WERI-Rb-1 (cell line): ENCODE data around the gene AHRR.
A peak's percentile ranks its signal among the peaks of the same experiment; 100 is the strongest.

Experiments
- DNase-seq: peaks from one replicate; pipeline ENCODE4 v3.0.0-alpha.2; 2020
- H3K27ac ChIP-seq: fragments of 250-450 bp; sonication (Bioruptor Pico); 2 replicates; pipeline ENCODE4 v1.5.1; 2020; ENCODE audit warnings: mild to moderate bottlenecking, moderate library complexity
- H3K27me3 ChIP-seq: fragments of 250-450 bp; sonication (Bioruptor Pico); 2 replicates; pipeline ENCODE4 v1.5.1; 2021; ENCODE audit warnings: mild to moderate bottlenecking, low read depth, moderate library complexity; ENCODE audit not compliant: insufficient read depth, severe bottlenecking
- H3K36me3 ChIP-seq: fragments of 250-450 bp; sonication (Bioruptor Pico); 2 replicates; pipeline ENCODE4 v1.5.1; 2020; ENCODE audit warnings: mild to moderate bottlenecking, moderate library complexity
- H3K4me3 ChIP-seq: 2 replicates; pipeline ENCODE4 v1.5.1; 2011; ENCODE audit warnings: low read depth, mild to moderate bottlenecking, control low read depth, low read length
- H3K9me3 ChIP-seq: fragments of 250-450 bp; sonication (Bioruptor Pico); 2 replicates; pipeline ENCODE4 v1.5.1; 2021; ENCODE audit warnings: mild to moderate bottlenecking, moderate library complexity; ENCODE audit not compliant: severe bottlenecking
- TF ChIP-seq, protein P1 (sequence below): IDR thresholded peaks from 2 replicates; pipeline ENCODE4 v1.5.1; 2011; ENCODE audit warnings: low read depth, mild to moderate bottlenecking, control low read depth, inconsistent platforms, low read length

AHRR gene

DNA sequence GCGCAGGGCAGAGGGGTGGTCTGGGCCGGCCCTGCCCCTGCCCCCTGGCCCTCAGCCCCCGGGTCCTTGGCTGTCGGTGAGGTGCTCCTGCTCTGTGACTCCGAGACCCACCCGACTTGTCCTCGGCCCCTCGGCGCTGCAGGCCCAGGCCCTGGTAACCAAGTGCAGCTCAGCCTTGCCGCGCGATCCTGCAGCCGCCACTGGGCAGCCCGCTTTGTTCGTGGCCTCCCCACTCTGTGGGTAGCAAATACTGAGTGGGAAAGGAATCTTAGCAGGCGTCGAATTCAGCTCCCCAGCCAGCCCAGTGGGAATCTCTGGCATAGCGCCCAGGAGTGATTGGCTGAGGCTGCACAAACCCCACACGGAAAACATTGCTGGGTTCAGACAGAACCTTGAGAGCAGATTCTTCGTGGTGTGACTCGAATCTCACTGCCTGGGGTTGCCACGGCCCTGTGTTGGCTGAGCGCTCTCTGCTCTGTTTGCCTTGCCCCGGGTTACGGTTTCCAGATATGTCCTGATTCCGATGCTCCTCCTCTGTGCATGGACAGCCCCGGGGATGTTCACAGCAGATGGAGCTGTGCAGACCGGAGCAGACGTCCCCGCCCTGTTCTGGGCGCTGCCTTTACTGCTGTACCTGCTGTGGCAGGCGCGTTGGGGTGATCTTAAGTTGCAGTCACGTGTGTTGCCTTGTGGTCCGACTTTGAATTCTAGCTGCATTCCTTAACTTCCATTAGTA is 108.1 kb downstream of the AHRR start:
- Histone ChIP-seq H3K9me3 (no peaks in the 10 kb centered on the region), H3K27ac (no peak overlapping the region), H3K36me3 (no peaks in the 10 kb centered on the region), H3K27me3 (no peaks in the 10 kb centered on the region), H3K4me3 (no peak overlapping the region)
- TF ChIP-seq, protein P1, sequence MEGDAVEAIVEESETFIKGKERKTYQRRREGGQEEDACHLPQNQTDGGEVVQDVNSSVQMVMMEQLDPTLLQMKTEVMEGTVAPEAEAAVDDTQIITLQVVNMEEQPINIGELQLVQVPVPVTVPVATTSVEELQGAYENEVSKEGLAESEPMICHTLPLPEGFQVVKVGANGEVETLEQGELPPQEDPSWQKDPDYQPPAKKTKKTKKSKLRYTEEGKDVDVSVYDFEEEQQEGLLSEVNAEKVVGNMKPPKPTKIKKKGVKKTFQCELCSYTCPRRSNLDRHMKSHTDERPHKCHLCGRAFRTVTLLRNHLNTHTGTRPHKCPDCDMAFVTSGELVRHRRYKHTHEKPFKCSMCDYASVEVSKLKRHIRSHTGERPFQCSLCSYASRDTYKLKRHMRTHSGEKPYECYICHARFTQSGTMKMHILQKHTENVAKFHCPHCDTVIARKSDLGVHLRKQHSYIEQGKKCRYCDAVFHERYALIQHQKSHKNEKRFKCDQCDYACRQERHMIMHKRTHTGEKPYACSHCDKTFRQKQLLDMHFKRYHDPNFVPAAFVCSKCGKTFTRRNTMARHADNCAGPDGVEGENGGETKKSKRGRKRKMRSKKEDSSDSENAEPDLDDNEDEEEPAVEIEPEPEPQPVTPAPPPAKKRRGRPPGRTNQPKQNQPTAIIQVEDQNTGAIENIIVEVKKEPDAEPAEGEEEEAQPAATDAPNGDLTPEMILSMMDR = no peak
- DNase-seq = peak; percentile 15

DNA sequence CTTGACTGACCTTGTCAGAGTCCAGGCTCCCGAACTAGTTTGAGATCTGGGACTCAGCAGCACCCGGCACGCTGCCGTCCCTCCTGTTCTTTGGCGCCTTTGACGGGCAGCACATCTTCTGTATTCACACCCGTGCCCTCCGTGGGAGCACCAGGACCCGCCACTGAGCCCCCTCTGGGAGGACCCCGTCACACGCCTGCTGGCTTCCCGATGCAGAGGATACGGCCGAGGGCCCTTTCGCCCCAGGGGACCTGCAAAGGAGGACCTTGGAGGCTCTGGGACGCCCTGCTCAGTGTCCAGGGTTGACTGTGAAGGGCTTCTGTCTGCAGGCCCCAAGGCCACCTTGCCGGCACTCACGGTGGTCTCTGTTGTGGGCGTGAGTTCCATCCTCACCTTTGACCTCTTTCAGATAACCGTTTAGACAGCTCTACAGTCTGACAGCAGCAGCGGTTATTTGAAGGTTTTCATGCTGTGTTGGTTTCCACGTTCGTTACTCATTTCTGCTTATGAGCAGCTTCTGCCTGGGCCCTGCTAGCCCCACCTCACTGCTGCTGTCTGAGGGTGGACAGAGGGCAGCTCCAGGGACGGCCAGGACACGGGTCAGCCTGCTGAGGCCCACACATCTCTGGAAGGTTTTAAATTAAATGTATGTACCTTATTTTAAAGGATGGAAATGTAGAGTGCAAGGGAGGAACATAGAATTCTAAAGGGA is 108.9 kb downstream of the AHRR start:
- Histone ChIP-seq H3K4me3 (no peak overlapping the region), H3K9me3 (no peaks in the 10 kb centered on the region), H3K36me3 (no peaks in the 10 kb centered on the region), H3K27me3 (no peaks in the 10 kb centered on the region), H3K27ac (no peak overlapping the region)
- TF ChIP-seq, protein P1 = no peak
- peak; percentile 5 for DNase-seq

DNA sequence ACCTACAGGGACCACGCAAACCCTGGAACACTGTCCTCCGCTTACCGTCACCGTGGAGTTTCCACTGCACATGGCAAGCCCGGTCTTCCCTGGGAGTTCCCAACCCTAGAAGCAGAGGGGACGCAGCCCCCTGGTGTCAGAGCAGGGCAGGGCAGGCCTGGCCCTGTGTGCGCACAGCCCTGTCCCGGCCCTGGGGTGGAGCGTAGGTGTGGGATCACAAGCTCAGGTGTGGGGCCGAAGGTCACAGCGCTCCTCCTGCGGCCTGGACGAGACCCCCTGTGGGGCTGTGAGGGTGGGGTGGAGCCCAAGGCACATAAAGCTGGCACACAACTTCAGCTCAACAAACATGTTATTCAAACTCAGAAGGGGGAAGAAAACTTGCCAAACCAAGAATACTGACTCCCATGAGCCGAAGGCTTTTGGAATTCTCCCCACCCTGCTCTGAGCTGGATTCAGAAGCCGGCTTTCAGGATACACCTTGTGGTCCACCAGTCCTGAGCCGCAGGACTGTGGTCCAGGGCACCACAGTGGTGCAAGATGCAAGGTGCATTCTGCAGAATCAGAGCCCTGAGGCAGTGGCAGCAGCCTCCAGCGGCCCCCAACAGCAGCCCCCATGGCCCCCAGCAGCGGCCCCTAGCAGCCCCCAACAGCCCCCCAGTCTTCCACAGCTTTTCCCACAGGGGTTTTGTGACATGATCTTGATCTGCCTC is 109.6 kb downstream of the AHRR start:
- no peak overlapping the region for H3K4me3 ChIP-seq
- H3K27me3 ChIP-seq = no peaks in the 10 kb centered on the region
- TF ChIP-seq, protein P1 = peak; percentile 98
- H3K27ac ChIP-seq = no peak overlapping the region
- H3K36me3 ChIP-seq = no peaks in the 10 kb centered on the region
- no peaks in the 10 kb centered on the region for H3K9me3 ChIP-seq
- DNase-seq = peak; percentile 87

DNA sequence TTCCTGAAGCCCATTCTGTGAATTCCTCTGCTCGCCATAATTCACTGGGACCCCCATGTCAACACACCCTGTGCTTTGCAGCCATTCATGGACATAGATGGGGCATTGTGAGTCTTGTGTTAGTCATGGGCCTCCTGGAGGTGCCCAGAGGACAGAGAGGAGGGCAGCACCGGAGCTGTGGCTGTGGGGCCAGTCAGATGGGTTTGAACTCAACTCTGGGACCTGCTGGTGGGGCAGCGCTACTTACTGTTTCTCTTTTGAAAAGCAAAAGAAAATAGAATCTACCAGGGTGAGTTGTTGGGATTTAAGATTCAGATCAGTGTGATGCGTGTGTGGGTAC is 110.2 kb downstream of the AHRR start:
- no peaks in the 10 kb centered on the region for H3K36me3 ChIP-seq
- H3K4me3 ChIP-seq = no peak overlapping the region
- no peak overlapping the region for H3K27ac ChIP-seq
- no peak for DNase-seq
- TF ChIP-seq, protein P1 = no peak
- no peaks in the 10 kb centered on the region for H3K27me3 ChIP-seq
- H3K9me3 ChIP-seq = no peaks in the 10 kb centered on the region

DNA sequence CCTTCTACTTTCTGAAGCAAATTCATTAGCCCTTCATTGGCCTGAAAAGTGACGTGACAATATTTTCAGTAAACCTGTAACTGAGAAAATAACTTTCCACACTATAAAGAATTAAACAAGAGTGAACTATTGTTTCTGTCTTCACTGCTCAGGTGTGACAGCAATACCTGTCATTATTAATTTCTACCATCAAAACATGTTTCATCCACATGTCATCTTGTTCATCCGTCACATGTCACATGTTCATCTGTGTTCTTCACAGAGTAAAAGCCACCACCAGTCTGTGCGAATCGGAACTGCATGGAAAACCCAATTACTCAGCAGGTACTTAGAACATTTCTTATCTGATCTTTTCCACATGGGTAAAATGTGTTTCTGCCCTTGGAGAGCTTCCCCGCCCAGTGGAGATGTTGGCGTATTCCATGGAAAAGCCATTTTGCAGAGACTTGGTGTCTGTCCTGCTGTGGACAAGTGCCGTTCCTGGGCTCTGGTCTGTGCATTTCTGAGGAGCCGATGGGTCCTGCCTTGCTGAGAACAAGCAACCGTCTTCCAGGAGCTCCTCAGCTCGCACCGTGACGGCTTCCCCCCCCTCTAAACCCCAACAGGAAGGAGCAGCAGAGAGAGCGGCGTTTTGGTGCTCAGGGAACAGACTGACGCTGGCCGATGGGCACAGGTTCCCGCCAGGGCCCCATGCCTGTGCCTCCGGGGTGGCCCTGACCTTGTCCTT is 110.8 kb downstream of the AHRR start:
- DNase-seq = peak; percentile 4
- Histone ChIP-seq H3K4me3 (no peak overlapping the region), H3K9me3 (no peaks in the 10 kb centered on the region), H3K27ac (no peak overlapping the region), H3K36me3 (no peaks in the 10 kb centered on the region), H3K27me3 (no peaks in the 10 kb centered on the region)
- TF ChIP-seq, protein P1 = no peak
